OCI-M1 (cell line): ENCODE measurements around the gene SLC38A7.
"Not testable (repeated sequence)": the region's sequence is repeated elsewhere in the genome, so short reads cannot be mapped to it uniquely, and the experiment has no call there.

Experiments used
- DNase-seq: peaks from one replicate; lab custom pipeline; 2025; lab: John Stamatoyannopoulos, UW

The SLC38A7 gene

GRCh38 chr16:58678269-58678668, 6.3 kb downstream of the SLC38A7 start:
- DNase-seq = no peak

DNA sequence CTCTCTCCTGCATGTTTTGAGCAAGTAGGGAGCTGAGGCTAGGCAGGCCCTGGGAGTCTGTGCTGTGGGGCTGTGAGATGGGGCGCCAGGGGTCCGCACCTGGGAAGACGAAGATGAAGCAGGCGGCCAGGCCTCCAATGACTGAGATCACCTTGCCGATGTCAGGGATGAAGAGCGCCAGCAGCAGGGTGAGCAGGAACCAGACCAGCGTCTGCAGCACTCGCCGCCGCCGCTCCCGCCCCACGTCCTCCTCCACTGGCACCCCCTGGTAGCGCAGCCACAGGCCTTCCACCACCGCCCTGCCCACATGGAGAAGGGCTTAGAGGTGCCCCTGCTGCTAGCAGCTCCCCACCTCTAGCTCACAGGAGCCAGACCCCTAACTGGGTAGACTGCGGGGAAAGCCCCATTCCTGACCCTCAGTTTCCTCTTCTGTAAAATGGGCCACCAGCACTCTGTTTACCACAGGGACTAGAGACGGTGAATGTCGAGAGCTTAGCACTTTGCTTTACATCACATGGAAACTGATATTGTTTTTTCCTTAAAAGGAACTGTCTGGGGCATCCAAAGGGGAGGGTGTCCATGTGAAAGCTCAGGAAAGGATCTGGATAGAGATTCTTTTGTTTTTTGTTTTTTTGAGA, 13.5 kb downstream of the SLC38A7 start:
- no peak for DNase-seq

DNA sequence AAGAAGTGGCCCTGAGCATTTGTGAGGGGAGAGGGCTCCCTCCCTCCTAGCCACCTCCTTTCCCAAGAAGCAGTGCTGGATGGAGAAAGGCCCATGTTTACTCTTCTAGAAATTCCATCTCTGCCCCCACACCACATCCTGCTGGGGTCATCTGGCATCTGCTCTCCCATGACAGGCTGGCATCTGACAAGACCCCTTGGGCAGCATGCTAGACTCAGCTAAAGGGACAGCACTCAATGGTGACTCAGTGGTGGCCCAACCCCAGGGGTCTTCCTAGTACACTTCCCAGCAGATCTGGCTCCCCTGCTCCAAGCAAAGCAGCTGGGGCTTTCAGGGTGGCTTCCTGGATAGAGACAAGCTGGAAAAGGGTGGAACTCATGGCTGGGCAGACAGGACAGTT, 14.4 kb downstream of the SLC38A7 start:
- DNase-seq = no peak

- no peak for DNase-seq
Measured at GRCh38 chr16:58665200-58665599, 19.4 kb downstream of the SLC38A7 start.

- DNase-seq = peak; percentile 82
Measured at GRCh38 chr16:58661199-58661830, 23.3 kb downstream of the SLC38A7 start.

GRCh38 chr16:58659911-58660310, 24.7 kb downstream of the SLC38A7 start:
- DNase-seq = not testable (repeated sequence)

DNA sequence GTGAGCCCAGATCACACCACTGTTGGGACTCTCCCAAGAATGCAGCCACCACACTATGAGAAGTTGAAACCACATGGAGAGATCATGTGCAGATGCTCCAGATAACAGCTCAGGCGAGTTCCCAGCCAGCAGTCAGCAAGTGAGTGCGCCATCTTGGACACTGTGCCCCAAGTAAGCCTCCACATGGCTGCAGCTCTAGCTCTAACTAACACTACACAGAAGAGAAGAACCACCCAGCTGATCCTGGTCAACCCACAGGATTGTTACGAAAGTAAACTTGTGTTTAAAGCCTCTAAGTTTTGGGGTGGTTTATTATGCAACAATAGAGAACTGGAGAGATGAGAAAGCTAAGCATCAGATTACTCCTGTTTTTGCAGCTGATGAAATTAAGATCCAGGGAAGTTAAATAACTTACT, 25.8 kb downstream of the SLC38A7 start:
- DNase-seq = peak; percentile 57

GRCh38 chr16:58656899-58657298, 27.7 kb downstream of the SLC38A7 start:
- no peak for DNase-seq

- no peak for DNase-seq
Measured at GRCh38 chr16:58655215-58655596, 29.4 kb downstream of the SLC38A7 start.

DNA sequence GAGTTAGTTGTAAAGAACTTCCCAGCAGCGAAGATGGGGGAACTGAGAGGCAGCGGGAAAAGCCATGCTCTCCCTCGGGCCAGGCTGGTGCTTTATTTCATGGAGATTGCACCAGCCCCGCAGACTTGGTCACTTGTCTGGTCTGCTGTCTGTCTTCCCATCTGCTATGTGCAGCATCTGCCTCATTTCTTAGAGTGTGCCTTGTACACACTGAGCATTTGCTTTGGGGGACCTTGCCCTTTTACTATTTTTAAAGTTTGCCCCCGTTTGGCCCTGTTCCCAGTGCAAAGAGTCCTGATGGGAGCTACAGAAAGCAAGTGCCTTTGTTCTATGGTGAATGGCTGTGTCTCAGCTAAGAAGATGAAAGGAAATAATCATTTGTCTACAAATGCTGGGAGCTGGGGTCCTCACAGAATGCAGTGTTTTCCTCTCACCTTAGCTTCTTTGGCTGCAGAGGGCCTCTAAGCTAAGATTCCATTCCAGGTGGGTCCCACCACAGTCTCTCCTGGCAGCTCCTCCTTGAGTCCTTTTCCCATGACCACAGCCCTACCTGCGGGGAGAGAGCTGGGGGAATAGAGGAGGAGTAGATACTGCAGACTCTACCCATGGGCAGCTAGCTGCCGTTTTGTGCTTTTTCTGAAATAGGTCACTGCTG, 29.9 kb downstream of the SLC38A7 start:
- DNase-seq = no peak

DNA sequence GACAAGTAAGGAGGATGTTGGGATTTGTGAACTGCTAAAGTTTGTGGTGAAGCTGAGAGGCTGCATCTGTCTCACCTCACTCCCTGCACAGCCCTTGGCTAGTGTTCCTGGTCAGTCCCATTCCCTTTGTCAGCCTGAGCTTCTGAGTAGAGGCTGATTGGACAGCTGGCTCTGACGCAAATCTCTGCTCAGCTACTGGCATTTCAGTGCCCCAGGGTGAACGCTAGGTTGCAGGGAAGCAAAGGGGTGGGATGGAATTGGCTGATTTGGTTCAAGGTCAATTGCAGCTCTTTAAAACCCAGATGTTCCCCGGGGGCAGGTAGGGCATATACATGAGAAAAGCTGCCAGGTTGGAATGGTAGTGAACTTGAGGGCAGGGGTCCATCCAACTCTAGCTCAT, 31.8 kb downstream of the SLC38A7 start:
- DNase-seq = no peak

- no peak for DNase-seq
Measured at GRCh38 chr16:58651965-58652348, 32.6 kb downstream of the SLC38A7 start.

GRCh38 chr16:58649707-58650106, 34.9 kb downstream of the SLC38A7 start:
- DNase-seq = no peak

DNA sequence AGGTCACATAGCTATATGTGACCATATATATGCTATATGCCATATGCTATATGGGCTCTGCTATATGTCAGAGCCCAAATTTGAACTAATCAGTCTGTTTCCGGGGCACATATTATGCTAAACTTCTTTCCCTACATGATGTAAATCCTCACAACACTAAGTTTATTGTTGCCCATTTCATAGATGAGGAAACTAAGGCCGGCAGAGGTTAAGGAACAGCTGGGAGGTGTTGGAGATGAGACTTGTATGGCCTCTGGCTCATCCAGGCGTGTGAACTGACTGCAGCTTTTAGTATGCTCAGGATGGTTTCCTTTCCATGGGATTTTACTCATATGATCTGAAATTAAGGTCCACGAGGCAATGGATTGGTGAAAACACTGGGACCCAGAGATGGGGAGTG, 37.5 kb downstream of the SLC38A7 start:
- no peak for DNase-seq

GRCh38 chr16:58644765-58645487, 39.6 kb downstream of the SLC38A7 start:
- no peak for DNase-seq

- no peak for DNase-seq
Measured at GRCh38 chr16:58644108-58644507, 40.5 kb downstream of the SLC38A7 start.

DNA sequence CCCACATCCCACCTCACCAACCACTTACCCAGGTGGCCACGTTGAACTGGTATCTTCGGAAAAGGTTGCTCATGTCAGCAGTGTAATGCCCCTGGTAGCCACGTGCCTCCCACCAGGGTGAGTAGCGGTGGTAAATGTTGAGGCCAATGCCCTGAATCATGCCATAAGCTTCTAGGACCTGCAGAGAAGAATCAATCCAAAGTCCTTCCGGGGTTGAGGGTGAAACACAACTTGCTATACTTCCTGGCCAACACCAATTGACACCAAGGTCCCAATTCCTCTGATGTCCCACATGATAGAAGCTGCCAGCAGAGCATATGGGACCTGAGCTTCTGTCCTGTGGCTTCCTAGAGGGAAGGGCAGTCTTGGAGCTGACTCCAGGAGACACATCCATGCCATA, 43.6 kb downstream of the SLC38A7 start:
- no peak for DNase-seq

GRCh38 chr16:58639836-58640235, 44.7 kb downstream of the SLC38A7 start:
- no peak for DNase-seq

GRCh38 chr16:58639230-58639629, 45.3 kb downstream of the SLC38A7 start:
- DNase-seq = no peak

- peak; percentile 11 for DNase-seq
Measured at GRCh38 chr16:58638148-58639036, 46.2 kb downstream of the SLC38A7 start.

DNA sequence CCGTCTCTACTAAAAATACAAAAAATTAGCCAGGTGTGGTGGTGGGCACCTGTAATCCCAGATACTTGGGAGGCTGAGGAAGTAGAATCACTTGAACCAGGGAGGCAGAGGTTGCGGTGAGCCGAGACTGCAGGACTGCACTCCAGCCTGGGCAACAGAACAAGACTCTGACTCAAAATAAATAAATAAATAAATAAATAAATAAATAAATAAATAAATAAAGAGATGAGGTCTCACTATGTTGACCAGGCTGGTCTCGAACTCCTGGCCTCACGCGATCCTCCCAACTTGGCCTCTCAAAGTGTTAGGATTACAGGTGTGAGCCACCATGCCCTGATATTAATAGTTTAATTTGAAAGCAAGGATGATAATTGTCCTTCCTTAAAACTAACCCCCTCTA, 47.5 kb downstream of the SLC38A7 start:
- not testable (repeated sequence) for DNase-seq

DNA sequence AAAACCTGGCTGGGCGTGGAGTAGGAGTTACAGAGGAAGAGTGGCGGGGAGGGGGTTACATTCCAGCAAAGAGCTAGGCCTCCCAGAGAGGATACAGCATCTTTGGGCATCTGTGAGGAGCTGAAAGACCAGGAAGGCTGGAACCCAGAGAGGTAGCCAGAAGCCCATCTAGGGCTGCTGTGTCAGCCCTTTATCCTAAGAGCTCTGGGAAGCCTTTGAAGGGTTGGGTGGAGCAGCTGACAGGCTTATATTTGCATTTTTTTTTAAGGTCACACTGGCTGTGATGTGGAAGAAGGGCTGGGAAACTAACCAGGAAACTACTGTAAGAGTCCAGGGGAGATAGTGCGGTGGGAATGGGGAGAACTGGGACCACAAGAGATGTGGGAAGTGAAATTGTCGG, 48.1 kb downstream of the SLC38A7 start:
- no peak for DNase-seq
